ENCODE results near the gene SEMA3D. TPM values are rescaled to one million over a fixed set of nuclear protein-coding genes. Genes with fewer than 3 reads are reported as not detected.

SEMA3D gene
- total and polyA plus RNA-seq, 2 donors (not counting 3 experiments of a cell fraction or from before 2014, with no cell fraction given) = 9.9 to 10.3 TPM

GRCh38 chr7:85090143-85090542 is 96.7 kb downstream of the SEMA3D start:
- Histone ChIP-seq H4K20me1 (replicated peaks; ENCODE audit: control insufficient read depth, extremely low read depth, insufficient read depth, low read length) (no peaks in the 10 kb centered on the region), H3K27ac (ENCODE audit: insufficient read depth, low read depth, low read length) (no peak overlapping the region), H3K9me1 (replicated peaks; ENCODE audit: control insufficient read depth, extremely low read depth, insufficient read depth, low read length) (no peaks in the 10 kb centered on the region), H3K9me3 (replicated peaks; ENCODE audit: control insufficient read depth, insufficient read depth, low read length) (no peaks in the 10 kb centered on the region), H2AFZ (ENCODE audit: low read depth, low read length) (no peak overlapping the region), H3K4me1 (ENCODE audit: control insufficient read depth, extremely low read depth, insufficient read depth, low read length) (no peaks in the 10 kb centered on the region), H3K4me3 (replicated peaks in 1 of 3; ENCODE audit: insufficient read depth in 1 of 3, low read depth in 1 of 3, low read length in 3 of 3) (no peak overlapping the region), H3K9ac (replicated peaks; ENCODE audit: extremely low read depth, insufficient read depth, low read length) (no peak overlapping the region), H3K79me2 (ENCODE audit: control insufficient read depth, insufficient read depth, low read length) (no peaks in the 10 kb centered on the region), H3K4me2 (ENCODE audit: insufficient read depth, low read length) (no peak overlapping the region), H3K36me3 (ENCODE audit: control insufficient read depth in 2 of 2, extremely low read depth in 1 of 2, insufficient read depth in 2 of 2, low read length in 2 of 2) (no peaks in the 10 kb centered on the region), H3K27me3 (ENCODE audit: control insufficient read depth in 2 of 2, insufficient read depth in 2 of 2, low read length in 2 of 2) (no peaks in the 10 kb centered on the region)
- BruUV-seq (replicated peaks) = no TSS peak
- TF ChIP-seq EZH2 (IDR thresholded peaks at IDR 0.05; ENCODE audit: borderline replicate concordance, low read depth, low read length, severe bottlenecking) (no peak), POLR2A (IDR thresholded peaks at IDR 0.05; ENCODE audit: low read depth, low read length) (no peak), CTCF (IDR thresholded peaks at IDR 0.05; ENCODE audit: extremely low read depth in 1 of 2, insufficient read depth in 1 of 2, low read depth in 1 of 2, low read length in 2 of 2) (no peak), POLR2AphosphoS5 (IDR thresholded peaks at IDR 0.05; ENCODE audit: insufficient read depth, low read depth, low read length) (no peak), FOS (IDR thresholded peaks at IDR 0.05; ENCODE audit: borderline replicate concordance, insufficient read depth, low read length) (no peak)
- POLR2A ChIA-PET = no interaction called here
- no peak for FAIRE-seq
- no peak for DNase-seq (ENCODE audit: low read depth, low spot score)
- CTCF ChIA-PET = interaction anchor here (1.3 kb wide), 1 partner anchor 12 kb away, joined by 3 read pairs; no protein-coding TSS in a partner anchor
- dilution Hi-C loops (cut with MboI; ENCODE audit: extremely low pct_ligation_motif_present, low sequenced_read_pairs) = no loop called here
- intact Hi-C loops (cut with micrococcal nuclease) = no loop called here

GRCh38 chr7:85081846-85082245 is 105.0 kb downstream of the SEMA3D start:
- Histone ChIP-seq H3K27ac (ENCODE audit: insufficient read depth, low read depth, low read length) (no peak overlapping the region), H3K36me3 (ENCODE audit: control insufficient read depth in 2 of 2, extremely low read depth in 1 of 2, insufficient read depth in 2 of 2, low read length in 2 of 2) (no peaks in the 10 kb centered on the region), H3K4me3 (replicated peaks in 1 of 3; ENCODE audit: insufficient read depth in 1 of 3, low read depth in 1 of 3, low read length in 3 of 3) (no peak overlapping the region), H4K20me1 (replicated peaks; ENCODE audit: control insufficient read depth, extremely low read depth, insufficient read depth, low read length) (no peaks in the 10 kb centered on the region), H3K79me2 (ENCODE audit: control insufficient read depth, insufficient read depth, low read length) (no peaks in the 10 kb centered on the region), H3K4me2 (ENCODE audit: insufficient read depth, low read length) (no peak overlapping the region), H3K4me1 (ENCODE audit: control insufficient read depth, extremely low read depth, insufficient read depth, low read length) (no peaks in the 10 kb centered on the region), H3K9ac (replicated peaks; ENCODE audit: extremely low read depth, insufficient read depth, low read length) (no peak overlapping the region), H3K9me3 (replicated peaks; ENCODE audit: control insufficient read depth, insufficient read depth, low read length) (no peaks in the 10 kb centered on the region), H3K9me1 (replicated peaks; ENCODE audit: control insufficient read depth, extremely low read depth, insufficient read depth, low read length) (no peaks in the 10 kb centered on the region), H2AFZ (ENCODE audit: low read depth, low read length) (no peak overlapping the region), H3K27me3 (ENCODE audit: control insufficient read depth in 2 of 2, insufficient read depth in 2 of 2, low read length in 2 of 2) (no peaks in the 10 kb centered on the region)
- intact Hi-C loops (cut with micrococcal nuclease) = no loop called here
- no TSS peak for BruUV-seq (replicated peaks)
- DNase-seq (ENCODE audit: low read depth, low spot score) = no peak
- TF ChIP-seq EZH2 (IDR thresholded peaks at IDR 0.05; ENCODE audit: borderline replicate concordance, low read depth, low read length, severe bottlenecking) = no peak
- FAIRE-seq = no peak
- ChIA-PET CTCF (interaction anchor here (1.3 to 1.5 kb wide), 2 partner anchors 11 to 40 kb away, joined by 4 read pairs; no protein-coding TSS in a partner anchor), POLR2A (no interaction called here)
- dilution Hi-C loops (cut with MboI; ENCODE audit: extremely low pct_ligation_motif_present, low sequenced_read_pairs) = no loop called here

Data from endothelial cell of umbilical vein (primary cell).